Neural cell (in vitro differentiated cells): Measurements from ENCODE around the gene MAN1B1.

Source experiments
- CTCF ChIP-seq: fragments of 450-650 bp; IDR thresholded peaks from 2 replicates; pipeline ENCODE4 v1.5.1; 2014; ENCODE audit warnings: antibody characterized with exemption, mild to moderate bottlenecking, moderate library complexity; ENCODE audit not compliant: poor library complexity, severe bottlenecking
- EP300 ChIP-seq: fragments of 450-650 bp; conservative IDR thresholded peaks from 2 replicates; pipeline ENCODE4 v1.6.1; 2014; ENCODE audit warnings: antibody characterized with exemption, mild to moderate bottlenecking, moderate library complexity; ENCODE audit not compliant: poor library complexity, severe bottlenecking
- EZH2 ChIP-seq: fragments of 200-600, 300-800 bp; shearing (Covaris generic), sonication (generic); IDR thresholded peaks from 2 replicates; pipeline ENCODE4 v1.6.1; 2014; ENCODE audit warnings: antibody characterized with exemption, low read length, borderline replicate concordance, mild to moderate bottlenecking; ENCODE audit not compliant: insufficient read depth, poor library complexity, severe bottlenecking
- MXI1 ChIP-seq: fragments of 450-650 bp; conservative IDR thresholded peaks from 2 replicates; pipeline ENCODE4 v1.6.1; 2014; ENCODE audit warnings: antibody characterized with exemption, mild to moderate bottlenecking; ENCODE audit not compliant: poor library complexity, severe bottlenecking
- POLR2AphosphoS5 ChIP-seq: IDR thresholded peaks from 2 replicates; pipeline ENCODE4 v1.6.1; 2012
- RAD21 ChIP-seq: fragments of 450-650 bp; conservative IDR thresholded peaks from 2 replicates; pipeline ENCODE4 v1.6.1; 2014; ENCODE audit warnings: antibody characterized with exemption, mild to moderate bottlenecking, moderate library complexity
- REST ChIP-seq: IDR thresholded peaks from 2 replicates; pipeline ENCODE4 v1.6.1; 2012; ENCODE audit warnings: borderline replicate concordance
- TAF1 ChIP-seq: IDR thresholded peaks from 2 replicates; pipeline ENCODE4 v1.6.1; 2012; ENCODE audit warnings: low read depth

- TF ChIP-seq CTCF (no peak), MXI1 (no peak), POLR2AphosphoS5 (no peak), RAD21 (no peak), TAF1 (no peak), EZH2 (no peak), EP300 (no peak), REST (no peak)
These were observed 24.4 kb upstream of the MAN1B1 start for GRCh38 chr9:137062384-137062783.
